ENCODE data around the gene SLC35B2.

DNA sequence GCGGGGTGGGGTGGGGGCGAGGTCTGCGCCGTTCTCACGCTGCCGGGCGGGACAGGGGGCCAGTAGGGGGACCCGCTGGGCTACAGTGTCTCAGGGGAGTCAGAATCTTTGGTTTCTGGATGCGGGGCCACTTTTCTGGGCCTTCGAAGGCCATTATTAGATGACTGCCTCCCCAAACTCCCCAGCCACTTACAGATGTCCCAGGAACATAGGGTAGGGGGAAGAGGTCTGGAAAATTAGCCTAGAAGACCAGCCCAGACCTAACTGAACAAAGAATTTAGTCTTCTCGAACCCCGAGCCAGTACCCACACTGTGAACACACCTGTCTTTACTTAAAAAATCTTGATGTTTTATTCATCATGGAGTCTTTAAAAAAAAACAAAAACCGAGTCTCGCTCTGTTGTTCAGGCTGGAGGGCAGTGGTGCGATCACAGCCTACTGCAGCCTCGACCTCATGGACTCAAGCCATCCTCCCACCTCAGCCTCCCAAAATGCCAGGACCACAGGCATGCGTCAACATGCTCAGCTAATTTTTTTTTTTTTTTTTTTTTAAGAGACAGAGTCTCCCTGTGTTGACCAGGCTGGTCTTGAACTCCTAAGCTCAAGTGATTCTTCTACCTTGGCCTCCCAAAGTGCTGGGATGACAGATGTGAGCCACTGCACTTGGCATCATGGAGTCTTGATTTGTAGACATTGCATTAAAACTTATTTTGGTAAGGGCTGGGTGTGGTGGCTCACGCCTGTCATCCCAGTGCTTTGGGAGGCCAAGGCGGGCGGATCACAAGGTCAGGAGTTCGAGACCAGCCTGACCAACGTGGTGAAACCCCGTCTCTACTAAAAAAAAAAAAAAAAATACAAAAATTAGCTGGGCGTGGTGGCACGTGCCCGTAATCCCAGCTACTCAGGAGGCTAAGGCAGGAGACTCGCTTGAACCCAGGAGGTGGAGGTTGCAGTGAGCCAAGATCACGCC is 37.2 kb downstream of the SLC35B2 start:
- no peak for TF ChIP-seq GATA2 (IDR thresholded peaks at IDR 0.05; ENCODE audit: low read depth, low read length)
- TF ChIP-seq GATA3 (IDR thresholded peaks at IDR 0.05; ENCODE audit: low read depth, low read length): no peak
